GM18502 (cell line): Measurements from ENCODE around the gene G6PC3.
"Not testable (repeated sequence)": the region's sequence is repeated elsewhere in the genome, so short reads cannot be mapped to it uniquely, and the experiment has no call there.

Experiments used
- ATAC-seq: cut with Tn5 transposase; IDR thresholded peaks from one replicate; pipeline ENCODE4 v1.9.1; 2021; ENCODE audit warnings: mild to moderate bottlenecking; ENCODE audit not compliant: unreplicated experiment, poor library complexity

The G6PC3 gene

GRCh38 chr17:44081681-44082080 lies 11.1 kb downstream of the G6PC3 start:
- no peak for ATAC-seq

- ATAC-seq, result no peak
Observed at GRCh38 chr17:44082256-44082927, 11.9 kb downstream of the G6PC3 start.

DNA sequence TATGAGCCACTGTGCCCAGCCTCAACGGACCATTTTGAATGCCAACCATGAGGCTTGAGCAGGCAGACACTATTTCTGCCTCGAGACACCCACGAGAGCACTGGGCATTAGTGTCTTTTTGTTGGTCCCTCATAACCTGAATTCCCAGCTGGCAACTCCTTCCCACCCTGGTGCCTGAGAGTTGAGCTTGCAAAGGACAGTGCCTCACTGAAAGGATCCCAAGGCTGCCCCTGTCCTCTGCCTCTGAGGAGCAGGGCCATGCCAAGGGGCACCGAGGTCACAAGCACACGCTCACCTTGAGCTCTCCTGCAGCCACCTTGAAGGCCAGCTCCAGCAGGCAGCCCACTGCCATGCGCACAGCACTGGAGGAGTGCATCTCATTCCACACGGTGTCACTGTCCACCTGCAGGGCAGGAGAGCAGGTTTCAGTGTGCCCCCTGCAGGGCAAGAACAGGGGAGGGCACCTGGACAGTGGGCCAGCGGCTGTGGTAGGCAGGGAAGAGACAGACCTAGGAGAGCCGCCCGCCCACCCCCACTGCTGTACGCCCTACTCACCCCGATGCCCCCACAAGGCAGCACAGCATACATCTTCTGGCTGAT lies 12.8 kb downstream of the G6PC3 start:
- ATAC-seq, result no peak

DNA sequence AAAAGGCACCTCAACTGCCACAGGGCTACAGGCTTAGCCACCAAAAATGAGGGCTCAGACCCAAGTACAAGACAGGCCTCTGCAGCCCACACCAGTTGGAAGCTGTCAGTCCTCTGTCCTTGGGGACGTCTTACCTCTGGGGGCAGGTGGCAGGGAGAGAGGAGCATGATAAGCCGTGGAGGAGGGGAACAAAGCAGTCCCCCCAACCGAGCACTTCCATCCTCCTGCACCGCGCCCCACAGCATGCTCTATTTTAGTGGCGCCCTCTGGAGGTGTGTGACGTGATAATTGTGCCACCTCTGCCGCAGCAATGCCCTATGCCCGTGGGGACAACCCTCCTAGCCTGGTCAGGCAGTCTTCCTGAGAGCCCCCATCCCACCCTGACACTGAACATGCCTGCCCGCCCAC lies 13.6 kb downstream of the G6PC3 start:
- ATAC-seq, result no peak

- no peak for ATAC-seq
Observed at GRCh38 chr17:44084921-44085320, 14.4 kb downstream of the G6PC3 start.

DNA sequence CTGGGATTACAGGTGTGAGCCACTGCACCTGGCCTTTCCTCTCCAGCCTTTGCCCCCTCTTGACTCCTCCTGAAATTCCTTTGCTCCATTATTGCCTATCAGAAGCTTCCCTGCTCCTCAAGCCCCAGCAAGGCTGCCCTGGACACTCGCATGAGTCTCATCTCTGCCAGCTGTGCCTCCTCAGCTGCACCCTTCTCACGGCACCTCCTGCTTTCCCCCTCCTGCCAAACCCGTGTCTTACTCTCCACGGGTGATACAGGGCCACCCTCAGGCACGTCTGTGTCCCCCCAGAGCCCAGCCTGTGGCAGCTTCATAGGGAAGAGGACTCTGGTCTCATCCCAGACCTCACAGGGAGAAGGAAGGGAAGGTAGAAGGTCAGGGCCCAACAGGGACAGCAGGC lies 15.4 kb downstream of the G6PC3 start:
- no peak for ATAC-seq

DNA sequence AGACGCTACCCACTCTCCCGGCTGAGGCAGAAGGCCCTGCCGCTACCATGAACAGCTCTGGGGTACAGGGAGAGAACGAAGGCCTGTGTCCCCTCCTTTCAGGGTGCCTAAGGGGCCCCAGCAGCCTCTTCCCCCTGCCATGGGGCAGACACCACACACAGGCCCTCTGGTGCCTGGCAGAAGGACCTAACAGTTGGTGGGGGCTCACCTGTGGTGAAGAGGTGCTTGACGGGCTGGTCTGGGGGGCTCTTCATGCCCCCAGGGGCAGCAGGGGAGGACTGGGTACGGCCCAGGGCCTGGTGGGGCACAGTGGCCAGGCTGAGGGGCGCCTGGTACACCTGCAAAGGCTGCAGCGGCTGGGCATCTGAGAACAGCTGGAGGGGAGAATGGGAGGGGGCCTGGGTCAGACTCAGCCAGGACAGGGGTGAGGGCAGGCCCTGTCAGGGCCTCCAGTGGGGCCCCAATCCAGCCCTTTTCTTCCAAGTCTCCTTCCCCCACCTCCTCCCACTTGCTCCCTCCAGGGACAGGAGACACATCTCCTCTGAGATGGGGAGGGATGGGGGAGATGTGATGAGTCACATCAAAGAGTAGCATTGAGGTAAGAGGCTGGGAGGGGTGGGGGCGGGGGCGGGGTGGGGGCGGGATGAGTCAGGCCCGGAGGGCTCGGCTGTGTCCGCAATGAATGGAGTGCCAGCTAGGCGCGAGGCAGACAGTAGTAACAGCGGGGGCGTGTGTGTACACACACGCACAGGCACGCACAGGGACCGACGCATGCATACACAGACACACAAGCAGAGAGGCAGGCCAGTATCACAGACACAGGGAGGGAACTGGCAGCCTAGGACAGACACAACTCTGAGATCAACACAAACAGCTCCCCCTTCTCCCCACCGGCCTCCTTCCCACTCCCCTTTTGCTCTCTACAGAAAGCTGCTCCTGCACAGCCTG lies 16.1 kb downstream of the G6PC3 start:
- no peak for ATAC-seq

GRCh38 chr17:44087319-44087718 lies 16.8 kb downstream of the G6PC3 start:
- no peak for ATAC-seq

DNA sequence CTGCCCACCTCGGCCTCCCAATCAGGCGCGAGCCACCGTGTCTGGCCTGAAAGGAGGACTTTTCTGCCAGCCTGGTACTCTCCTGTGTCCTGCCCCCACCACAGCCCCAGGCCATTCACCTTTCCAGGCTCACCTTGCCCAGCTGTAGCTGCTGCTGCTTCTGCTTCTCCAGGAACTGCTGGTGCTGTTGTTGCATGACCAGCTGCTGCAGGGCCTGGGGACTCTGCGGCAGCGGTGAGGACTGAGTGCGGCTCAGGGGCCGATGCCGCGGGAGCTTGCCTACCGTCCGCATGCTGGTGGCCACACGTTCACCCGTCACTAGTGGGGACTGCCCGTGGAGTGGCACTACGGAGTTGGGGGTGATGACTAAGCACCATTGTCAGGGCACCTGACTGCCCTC lies 17.7 kb downstream of the G6PC3 start:
- no peak for ATAC-seq

DNA sequence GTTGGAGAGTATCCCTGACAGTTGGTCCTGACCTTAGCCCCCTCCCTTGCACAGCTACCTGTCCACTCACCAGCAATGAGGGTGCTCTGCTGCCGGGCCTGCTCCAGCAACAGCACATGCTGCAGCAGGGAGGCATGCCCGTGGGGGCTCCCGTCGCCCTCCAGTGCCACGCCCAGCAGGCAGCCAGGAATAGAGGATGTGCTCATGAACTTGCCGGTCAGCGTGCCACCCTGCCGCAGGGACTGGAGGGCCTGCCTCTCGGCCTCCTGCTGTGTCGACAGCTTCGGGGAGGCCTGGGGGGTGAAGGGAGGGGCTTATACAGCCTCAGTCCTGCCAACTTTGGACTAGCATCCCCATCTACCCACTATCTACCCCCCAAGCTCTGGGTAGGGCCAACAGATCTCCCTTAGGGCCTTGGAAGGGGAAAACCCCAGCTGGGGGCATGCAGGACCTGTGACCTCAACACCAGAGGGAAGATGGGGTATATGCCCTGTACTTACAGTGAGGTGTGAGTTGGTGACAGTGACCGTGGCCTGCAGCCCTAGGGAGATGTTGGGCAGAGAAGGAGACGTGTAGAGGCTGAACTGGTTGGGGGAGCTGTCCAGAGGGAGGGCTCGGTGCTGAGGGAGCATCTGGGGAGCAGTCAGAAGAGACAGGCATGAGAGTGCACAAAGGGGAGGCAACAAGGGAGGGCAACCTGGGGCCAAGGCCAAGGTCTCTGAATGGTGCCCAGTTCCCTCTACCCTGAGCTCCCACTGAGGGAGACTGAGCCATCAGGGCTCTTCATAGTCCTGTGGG lies 20.9 kb downstream of the G6PC3 start:
- no peak for ATAC-seq

- no peak for ATAC-seq
Observed at GRCh38 chr17:44092051-44092450, 21.5 kb downstream of the G6PC3 start.

GRCh38 chr17:44093231-44093900 lies 22.8 kb downstream of the G6PC3 start:
- ATAC-seq, result no peak

DNA sequence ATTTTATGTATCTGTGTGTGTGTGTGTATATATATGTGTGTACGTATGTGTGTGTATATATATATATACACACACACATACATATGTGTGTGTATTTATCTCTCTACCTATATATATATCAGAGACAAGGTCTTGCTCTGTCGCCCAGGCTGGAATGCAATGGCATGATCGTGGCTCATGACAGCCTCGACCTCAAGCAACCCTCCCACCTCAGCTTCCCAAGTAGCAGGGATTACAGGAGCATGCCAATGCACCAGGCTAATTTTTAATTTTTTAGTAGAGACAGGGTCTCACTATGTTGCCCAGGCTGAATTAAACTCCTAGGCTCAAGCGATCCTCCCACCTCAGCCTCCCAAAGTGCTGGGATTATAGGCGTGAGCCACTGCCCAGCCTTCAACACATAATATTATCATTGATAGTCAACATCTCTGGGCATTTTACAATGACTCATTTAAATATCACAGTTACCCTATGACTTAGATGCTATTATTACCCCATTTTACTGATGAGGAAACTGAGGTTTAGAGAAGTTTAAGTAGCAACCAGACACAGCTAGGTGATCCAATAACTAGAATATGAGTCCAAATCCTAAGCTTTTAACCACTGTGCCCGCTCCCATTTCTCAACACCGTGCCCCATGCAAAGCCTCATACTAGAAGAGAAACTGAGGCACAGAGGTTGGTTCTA lies 24.3 kb downstream of the G6PC3 start:
- ATAC-seq, result no peak

DNA sequence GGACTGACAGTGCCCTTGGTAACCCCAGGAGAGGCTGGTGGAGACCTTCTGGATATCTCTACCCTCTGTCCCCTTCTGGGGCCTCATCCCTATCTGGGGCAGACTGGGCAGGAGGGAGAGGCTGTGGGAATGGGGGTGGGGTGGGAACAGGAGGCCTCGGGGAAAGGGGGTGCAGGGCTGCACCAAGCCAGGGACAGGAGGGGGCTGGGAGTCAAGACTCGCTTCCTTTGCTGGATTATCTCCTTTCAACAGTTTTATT lies 24.8 kb downstream of the G6PC3 start:
- ATAC-seq, result no peak

DNA sequence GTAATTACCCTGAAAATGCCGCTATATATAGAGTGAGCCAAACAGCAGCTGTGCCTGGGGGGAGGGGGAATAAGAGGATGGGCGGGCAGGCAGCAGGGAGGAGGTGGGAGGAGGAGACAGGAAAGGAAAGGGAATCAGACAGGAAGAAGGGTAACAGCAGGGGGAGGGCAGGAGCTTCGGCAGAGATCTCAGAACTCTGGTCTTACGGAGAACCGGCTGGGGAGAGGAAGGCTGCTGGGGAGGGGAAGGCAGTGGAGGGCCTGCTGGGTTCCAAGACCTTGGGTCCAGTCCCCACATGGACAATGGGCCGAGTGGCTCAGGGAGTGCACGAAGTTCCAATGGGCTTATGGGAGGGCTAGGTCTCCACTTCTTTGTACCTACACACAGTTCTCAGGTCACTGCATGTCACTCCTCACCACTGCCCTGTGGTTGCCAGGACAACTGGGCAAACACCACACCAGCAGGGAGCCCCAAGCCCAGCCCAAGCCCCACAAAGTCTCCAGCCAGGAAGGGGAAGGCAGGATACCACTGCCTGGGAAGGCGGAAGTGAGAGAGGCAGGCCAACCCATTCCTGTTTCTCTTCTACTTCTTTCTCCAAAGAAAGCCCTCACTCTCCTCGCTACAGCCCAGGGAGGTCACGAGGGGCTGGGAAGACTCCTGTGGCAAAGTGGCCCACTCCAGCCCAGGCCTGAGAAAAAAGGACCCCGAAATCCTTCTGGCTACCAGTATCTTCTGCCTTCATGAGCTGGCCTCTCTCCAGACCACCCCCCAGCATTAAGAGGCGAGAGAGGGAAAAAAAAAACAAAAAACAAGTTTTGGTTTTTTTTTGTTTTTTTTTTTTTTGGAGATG lies 25.3 kb downstream of the G6PC3 start:
- ATAC-seq, result peak; percentile 52

GRCh38 chr17:44097110-44097958 lies 26.8 kb downstream of the G6PC3 start:
- ATAC-seq, result no peak

GRCh38 chr17:44101858-44102257 lies 31.3 kb downstream of the G6PC3 start:
- ATAC-seq, result not testable (repeated sequence)
